ENCODE data around the gene GPER1.
"Not testable (repeated sequence)": the region's sequence is repeated elsewhere in the genome, so short reads cannot be mapped to it uniquely, and the experiment has no call there.

Gene GPER1

GRCh38 chr7:1143031-1143430 lies 55.1 kb downstream of the GPER1 start:
- not testable (repeated sequence) for DNase-seq (ENCODE audit: low read depth in 2 of 2)

Measured in stimulated activated CD8-positive, alpha-beta memory T cell treated with anti-CD3 and anti-CD28 coated beads, Interleukin-15, amount 100 ng/mL, for 4 hours (primary cell).